ENCODE measurements around the gene PGBD5.

The PGBD5 gene

GRCh38 chr1:230399321-230400006 is 26.7 kb downstream of the PGBD5 start:
- no peaks in the 10 kb centered on the region for H3K4me1 ChIP-seq (ENCODE audit: control insufficient read depth, insufficient read depth, low read length, poor library complexity, severe bottlenecking)
- H3K36me3 ChIP-seq (ENCODE audit: control insufficient read depth, insufficient read depth, low read length) = no peaks in the 10 kb centered on the region
- no peak for DNase-seq
- no peaks in the 10 kb centered on the region for H3K9me3 ChIP-seq (ENCODE audit: control insufficient read depth, low read length)
- H3K4me3 ChIP-seq (ENCODE audit: insufficient read depth, low read depth, low read length, poor library complexity, severe bottlenecking) = no peak overlapping the region
- H3K27ac ChIP-seq (ENCODE audit: insufficient read depth, low read length, poor library complexity, severe bottlenecking) = no peak overlapping the region
- H3K27me3 ChIP-seq (replicated peaks; ENCODE audit: control insufficient read depth, insufficient read depth, low read length, poor library complexity, severe bottlenecking) = peaks cover 5% of the 10 kb centered on the region

GRCh38 chr1:230398856-230399255 is 27.3 kb downstream of the PGBD5 start:
- H3K36me3 ChIP-seq (ENCODE audit: control insufficient read depth, insufficient read depth, low read length) = no peaks in the 10 kb centered on the region
- H3K9me3 ChIP-seq (ENCODE audit: control insufficient read depth, low read length) = no peaks in the 10 kb centered on the region
- peaks cover 5% of the 10 kb centered on the region for H3K27me3 ChIP-seq (replicated peaks; ENCODE audit: control insufficient read depth, insufficient read depth, low read length, poor library complexity, severe bottlenecking)
- no peak overlapping the region for H3K27ac ChIP-seq (ENCODE audit: insufficient read depth, low read length, poor library complexity, severe bottlenecking)
- H3K4me1 ChIP-seq (ENCODE audit: control insufficient read depth, insufficient read depth, low read length, poor library complexity, severe bottlenecking) = no peaks in the 10 kb centered on the region
- DNase-seq = no peak
- H3K4me3 ChIP-seq (ENCODE audit: insufficient read depth, low read depth, low read length, poor library complexity, severe bottlenecking) = no peak overlapping the region

- Histone ChIP-seq H3K27me3 (replicated peaks; ENCODE audit: control insufficient read depth, insufficient read depth, low read length, poor library complexity, severe bottlenecking) (peaks cover 5% of the 10 kb centered on the region), H3K4me3 (ENCODE audit: insufficient read depth, low read depth, low read length, poor library complexity, severe bottlenecking) (no peak overlapping the region), H3K27ac (ENCODE audit: insufficient read depth, low read length, poor library complexity, severe bottlenecking) (no peak overlapping the region), H3K4me1 (ENCODE audit: control insufficient read depth, insufficient read depth, low read length, poor library complexity, severe bottlenecking) (no peaks in the 10 kb centered on the region), H3K36me3 (ENCODE audit: control insufficient read depth, insufficient read depth, low read length) (no peaks in the 10 kb centered on the region), H3K9me3 (ENCODE audit: control insufficient read depth, low read length) (no peaks in the 10 kb centered on the region)
- no peak for DNase-seq
Measured at GRCh38 chr1:230396966-230397365, 29.2 kb downstream of the PGBD5 start.

- no peaks in the 10 kb centered on the region for H3K4me1 ChIP-seq (ENCODE audit: control insufficient read depth, insufficient read depth, low read length, poor library complexity, severe bottlenecking)
- H3K4me3 ChIP-seq (ENCODE audit: insufficient read depth, low read depth, low read length, poor library complexity, severe bottlenecking) = no peak overlapping the region
- no peaks in the 10 kb centered on the region for H3K36me3 ChIP-seq (ENCODE audit: control insufficient read depth, insufficient read depth, low read length)
- H3K9me3 ChIP-seq (ENCODE audit: control insufficient read depth, low read length) = no peaks in the 10 kb centered on the region
- H3K27ac ChIP-seq (ENCODE audit: insufficient read depth, low read length, poor library complexity, severe bottlenecking) = no peak overlapping the region
- DNase-seq = no peak
- peaks cover 5% of the 10 kb centered on the region for H3K27me3 ChIP-seq (replicated peaks; ENCODE audit: control insufficient read depth, insufficient read depth, low read length, poor library complexity, severe bottlenecking)
Measured at GRCh38 chr1:230395932-230396331, 30.2 kb downstream of the PGBD5 start.

- Histone ChIP-seq H3K27ac (ENCODE audit: insufficient read depth, low read length, poor library complexity, severe bottlenecking) (no peak overlapping the region), H3K27me3 (replicated peaks; ENCODE audit: control insufficient read depth, insufficient read depth, low read length, poor library complexity, severe bottlenecking) (peaks cover 1% of the 10 kb centered on the region), H3K36me3 (ENCODE audit: control insufficient read depth, insufficient read depth, low read length) (no peaks in the 10 kb centered on the region), H3K9me3 (ENCODE audit: control insufficient read depth, low read length) (no peaks in the 10 kb centered on the region), H3K4me1 (ENCODE audit: control insufficient read depth, insufficient read depth, low read length, poor library complexity, severe bottlenecking) (no peaks in the 10 kb centered on the region), H3K4me3 (ENCODE audit: insufficient read depth, low read depth, low read length, poor library complexity, severe bottlenecking) (no peak overlapping the region)
- no peak for DNase-seq
Measured at GRCh38 chr1:230394741-230395140, 31.4 kb downstream of the PGBD5 start.

GRCh38 chr1:230394134-230394533 is 32.0 kb downstream of the PGBD5 start:
- Histone ChIP-seq H3K36me3 (ENCODE audit: control insufficient read depth, insufficient read depth, low read length) (no peaks in the 10 kb centered on the region), H3K27me3 (replicated peaks; ENCODE audit: control insufficient read depth, insufficient read depth, low read length, poor library complexity, severe bottlenecking) (no peaks in the 10 kb centered on the region), H3K9me3 (ENCODE audit: control insufficient read depth, low read length) (no peaks in the 10 kb centered on the region), H3K4me1 (ENCODE audit: control insufficient read depth, insufficient read depth, low read length, poor library complexity, severe bottlenecking) (no peaks in the 10 kb centered on the region), H3K4me3 (ENCODE audit: insufficient read depth, low read depth, low read length, poor library complexity, severe bottlenecking) (no peak overlapping the region), H3K27ac (ENCODE audit: insufficient read depth, low read length, poor library complexity, severe bottlenecking) (no peak overlapping the region)
- no peak for DNase-seq

- no peaks in the 10 kb centered on the region for H3K9me3 ChIP-seq (ENCODE audit: control insufficient read depth, low read length)
- H3K27ac ChIP-seq (ENCODE audit: insufficient read depth, low read length, poor library complexity, severe bottlenecking) = no peak overlapping the region
- H3K27me3 ChIP-seq (replicated peaks; ENCODE audit: control insufficient read depth, insufficient read depth, low read length, poor library complexity, severe bottlenecking) = no peaks in the 10 kb centered on the region
- H3K4me3 ChIP-seq (ENCODE audit: insufficient read depth, low read depth, low read length, poor library complexity, severe bottlenecking) = no peak overlapping the region
- DNase-seq = no peak
- H3K4me1 ChIP-seq (ENCODE audit: control insufficient read depth, insufficient read depth, low read length, poor library complexity, severe bottlenecking) = no peaks in the 10 kb centered on the region
- H3K36me3 ChIP-seq (ENCODE audit: control insufficient read depth, insufficient read depth, low read length) = no peaks in the 10 kb centered on the region
Measured at GRCh38 chr1:230393722-230394121, 32.4 kb downstream of the PGBD5 start.

- H3K27me3 ChIP-seq (replicated peaks; ENCODE audit: control insufficient read depth, insufficient read depth, low read length, poor library complexity, severe bottlenecking) = no peaks in the 10 kb centered on the region
- no peaks in the 10 kb centered on the region for H3K9me3 ChIP-seq (ENCODE audit: control insufficient read depth, low read length)
- H3K4me1 ChIP-seq (ENCODE audit: control insufficient read depth, insufficient read depth, low read length, poor library complexity, severe bottlenecking) = no peaks in the 10 kb centered on the region
- H3K27ac ChIP-seq (ENCODE audit: insufficient read depth, low read length, poor library complexity, severe bottlenecking) = no peak overlapping the region
- no peaks in the 10 kb centered on the region for H3K36me3 ChIP-seq (ENCODE audit: control insufficient read depth, insufficient read depth, low read length)
- no peak for DNase-seq
- H3K4me3 ChIP-seq (ENCODE audit: insufficient read depth, low read depth, low read length, poor library complexity, severe bottlenecking) = no peak overlapping the region
Measured at GRCh38 chr1:230392920-230393521, 33.1 kb downstream of the PGBD5 start.

- no peaks in the 10 kb centered on the region for H3K27me3 ChIP-seq (replicated peaks; ENCODE audit: control insufficient read depth, insufficient read depth, low read length, poor library complexity, severe bottlenecking)
- H3K4me1 ChIP-seq (ENCODE audit: control insufficient read depth, insufficient read depth, low read length, poor library complexity, severe bottlenecking) = no peaks in the 10 kb centered on the region
- H3K36me3 ChIP-seq (ENCODE audit: control insufficient read depth, insufficient read depth, low read length) = no peaks in the 10 kb centered on the region
- no peaks in the 10 kb centered on the region for H3K9me3 ChIP-seq (ENCODE audit: control insufficient read depth, low read length)
- no peak overlapping the region for H3K4me3 ChIP-seq (ENCODE audit: insufficient read depth, low read depth, low read length, poor library complexity, severe bottlenecking)
- no peak for DNase-seq
- H3K27ac ChIP-seq (ENCODE audit: insufficient read depth, low read length, poor library complexity, severe bottlenecking) = no peak overlapping the region
Measured at GRCh38 chr1:230392536-230392909, 33.6 kb downstream of the PGBD5 start.

- H3K9me3 ChIP-seq (ENCODE audit: control insufficient read depth, low read length) = no peaks in the 10 kb centered on the region
- no peak overlapping the region for H3K27ac ChIP-seq (ENCODE audit: insufficient read depth, low read length, poor library complexity, severe bottlenecking)
- H3K4me1 ChIP-seq (ENCODE audit: control insufficient read depth, insufficient read depth, low read length, poor library complexity, severe bottlenecking) = no peaks in the 10 kb centered on the region
- no peaks in the 10 kb centered on the region for H3K27me3 ChIP-seq (replicated peaks; ENCODE audit: control insufficient read depth, insufficient read depth, low read length, poor library complexity, severe bottlenecking)
- no peak for DNase-seq
- no peak overlapping the region for H3K4me3 ChIP-seq (ENCODE audit: insufficient read depth, low read depth, low read length, poor library complexity, severe bottlenecking)
- H3K36me3 ChIP-seq (ENCODE audit: control insufficient read depth, insufficient read depth, low read length) = no peaks in the 10 kb centered on the region
Measured at GRCh38 chr1:230391776-230392535, 34.2 kb downstream of the PGBD5 start.

All from effector memory CD4-positive, alpha-beta T cell (primary cell).